Skin epidermis (tissue), 12 donors: Measurements from ENCODE around the gene BLOC1S1.

Source experiments
- H3K27ac ChIP-seq, 21 experiments: fragments of 200-600 bp; sonication (generic) in 11 of 21; one replicate each; pipeline ENCODE4 v1.5.0; 2020; ENCODE audit warnings: mild to moderate bottlenecking in 3 of 21, inconsistent platforms in 2 of 21, moderate library complexity in 2 of 21
- H3K4me3 ChIP-seq, 7 experiments: fragments of 200-600 bp; sonication (generic) in 2 of 7; one replicate each; pipeline ENCODE4 v1.5.0; 2020; ENCODE audit warnings: inconsistent platforms in 2 of 7, mild to moderate bottlenecking in 2 of 7, moderate library complexity in 1 of 7

Gene BLOC1S1

DNA sequence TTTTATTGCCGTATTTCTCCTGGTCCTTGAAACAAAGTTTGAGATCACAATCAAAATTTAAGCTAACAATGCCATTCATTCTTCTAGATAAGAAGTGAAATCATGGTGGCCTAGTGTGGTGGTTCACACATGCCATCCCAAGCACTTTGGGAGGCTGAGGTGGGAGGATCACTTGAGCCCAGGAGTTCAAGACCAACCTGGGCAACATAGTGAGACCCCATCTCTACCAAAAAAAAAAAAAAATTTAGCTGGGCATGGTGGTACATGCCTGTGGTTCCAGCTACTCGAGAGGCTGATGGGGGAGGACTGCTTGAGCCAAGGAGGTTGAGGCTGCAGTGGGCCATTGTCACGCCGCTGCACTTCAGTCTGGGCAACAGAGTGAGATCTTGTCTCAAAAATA is 51.3 kb downstream of the BLOC1S1 start:
- Histone ChIP-seq H3K27ac (no peak overlapping the region), H3K4me3 (no peak overlapping the region)
